ENCODE data around the gene MAN2A2. TPM values are rescaled to one million over a fixed set of nuclear protein-coding genes. Genes with fewer than 3 reads are reported as not detected.

Gene MAN2A2
- total RNA-seq, 3 donors from 2014 or later = 38.2 to 58.0 (median 56.9) TPM

GRCh38 chr15:90862964-90863778, 39.9 kb upstream of the MAN2A2 start:
- H3K27ac ChIP-seq = peak overlapping the region in 1 of 2 donors; percentile 42
- no peaks in the 10 kb centered on the region for H3K27me3 ChIP-seq
- no peak for DNase-seq (ENCODE audit: low spot score in 2 of 2)
- H3K4me1 ChIP-seq = no peaks in the 10 kb centered on the region
- TF ChIP-seq CTCF (IDR thresholded peaks at IDR 0.05) (no peak), POLR2A (IDR thresholded peaks at IDR 0.05) (no peak), POLR2AphosphoS5 (IDR thresholded peaks at IDR 0.05) (no peak)
- H3K36me3 ChIP-seq = no peaks in the 10 kb centered on the region
- intact Hi-C loops (cut with DNase I; ENCODE audit: low total_unique reads) = no loop called here
- H3K9me3 ChIP-seq = no peaks in the 10 kb centered on the region
- no peak overlapping the region for H3K4me3 ChIP-seq

- DNase-seq (ENCODE audit: low spot score in 2 of 2) = no peak
- Histone ChIP-seq H3K9me3 (no peaks in the 10 kb centered on the region), H3K4me1 (no peaks in the 10 kb centered on the region), H3K27ac (no peak overlapping the region), H3K4me3 (no peak overlapping the region), H3K36me3 (no peaks in the 10 kb centered on the region), H3K27me3 (no peaks in the 10 kb centered on the region)
- TF ChIP-seq CTCF (IDR thresholded peaks at IDR 0.05) (no peak), POLR2A (IDR thresholded peaks at IDR 0.05) (no peak), POLR2AphosphoS5 (IDR thresholded peaks at IDR 0.05) (no peak)
- intact Hi-C loops (cut with DNase I; ENCODE audit: low total_unique reads) = no loop called here
Measured at GRCh38 chr15:90863987-90864386, 39.1 kb upstream of the MAN2A2 start.

- H3K4me3 ChIP-seq = no peak overlapping the region
- no peaks in the 10 kb centered on the region for H3K9me3 ChIP-seq
- no peak for DNase-seq (ENCODE audit: low spot score in 2 of 2)
- H3K27ac ChIP-seq = no peak overlapping the region
- intact Hi-C loops (cut with DNase I; ENCODE audit: low total_unique reads) = no loop called here
- TF ChIP-seq POLR2AphosphoS5 (IDR thresholded peaks at IDR 0.05) = no peak
- TF ChIP-seq CTCF (IDR thresholded peaks at IDR 0.05) = no peak
- H3K36me3 ChIP-seq = no peaks in the 10 kb centered on the region
- H3K27me3 ChIP-seq = no peaks in the 10 kb centered on the region
- H3K4me1 ChIP-seq = no peaks in the 10 kb centered on the region
Measured at GRCh38 chr15:90864507-90864906, 38.6 kb upstream of the MAN2A2 start.

- Histone ChIP-seq H3K9me3 (no peaks in the 10 kb centered on the region), H3K4me3 (no peak overlapping the region), H3K36me3 (no peaks in the 10 kb centered on the region), H3K27ac (no peak overlapping the region), H3K4me1 (peaks cover 0 to 5% of the 10 kb centered on the region in 2 donors), H3K27me3 (no peaks in the 10 kb centered on the region)
- DNase-seq (ENCODE audit: low spot score in 2 of 2) = no peak
- intact Hi-C loops (cut with DNase I; ENCODE audit: low total_unique reads) = no loop called here
- TF ChIP-seq POLR2AphosphoS5 (IDR thresholded peaks at IDR 0.05) (no peak), POLR2A (IDR thresholded peaks at IDR 0.05) (no peak), CTCF (IDR thresholded peaks at IDR 0.05) (no peak)
Measured at GRCh38 chr15:90865702-90866101, 37.4 kb upstream of the MAN2A2 start.

GRCh38 chr15:90866161-90866715, 36.9 kb upstream of the MAN2A2 start:
- no peak for DNase-seq (ENCODE audit: low spot score in 2 of 2)
- intact Hi-C loops (cut with DNase I; ENCODE audit: low total_unique reads) = no loop called here
- no peak for TF ChIP-seq CTCF (IDR thresholded peaks at IDR 0.05)
- no peak for TF ChIP-seq POLR2AphosphoS5 (IDR thresholded peaks at IDR 0.05)
- no peak for TF ChIP-seq POLR2A (IDR thresholded peaks at IDR 0.05)
- no peaks in the 10 kb centered on the region for H3K9me3 ChIP-seq
- H3K4me3 ChIP-seq = no peak overlapping the region
- no peaks in the 10 kb centered on the region for H3K36me3 ChIP-seq
- H3K27ac ChIP-seq = no peak overlapping the region
- no peaks in the 10 kb centered on the region for H3K27me3 ChIP-seq
- peaks cover 0 to 7% of the 10 kb centered on the region in 2 donors for H3K4me1 ChIP-seq
